ENCODE results near the gene NSMCE4A.
"Not testable (repeated sequence)": the region's sequence is repeated elsewhere in the genome, so short reads cannot be mapped to it uniquely, and the experiment has no call there.

The NSMCE4A gene

GRCh38 chr10:121988361-121989324, 13.6 kb upstream of the NSMCE4A start, which contains the start of gene TACC2:
Gene TACC2 (plus strand): TSS chr10:121989163. CDS start chr10:122021982, 32,819 bp downstream.
- DNase-seq (ENCODE audit: low read depth) = no peak

GRCh38 chr10:121984463-121984862, 9.4 kb upstream of the NSMCE4A start:
- no peak for DNase-seq (ENCODE audit: low read depth)

- DNase-seq (ENCODE audit: low read depth) = no peak
These were observed 8.8 kb upstream of the NSMCE4A start for GRCh38 chr10:121983852-121984251.

- no peak for DNase-seq (ENCODE audit: low read depth)
These were observed 6.3 kb upstream of the NSMCE4A start for GRCh38 chr10:121981346-121981745.

- no peak for DNase-seq (ENCODE audit: low read depth)
These were observed 3.5 kb upstream of the NSMCE4A start for GRCh38 chr10:121978511-121978910.

GRCh38 chr10:121976607-121977006, 1.6 kb upstream of the NSMCE4A start:
- no peak for DNase-seq (ENCODE audit: low read depth)

GRCh38 chr10:121975295-121976086, 474 bp upstream of the NSMCE4A start:
- no peak for DNase-seq (ENCODE audit: low read depth)

GRCh38 chr10:121974019-121974534, 940 bp downstream of the NSMCE4A start:
- DNase-seq (ENCODE audit: low read depth) = no peak

- not testable (repeated sequence) for DNase-seq (ENCODE audit: low read depth)
These were observed 5.9 kb downstream of the NSMCE4A start for GRCh38 chr10:121969086-121969485.

GRCh38 chr10:121965996-121966395, 9.0 kb downstream of the NSMCE4A start:
- no peak for DNase-seq (ENCODE audit: low read depth)

GRCh38 chr10:121961456-121961855, 13.6 kb downstream of the NSMCE4A start:
- DNase-seq (ENCODE audit: low read depth) = no peak

GRCh38 chr10:121959671-121960070, 15.3 kb downstream of the NSMCE4A start:
- DNase-seq (ENCODE audit: low read depth) = no peak

GRCh38 chr10:121956111-121957061, 18.6 kb downstream of the NSMCE4A start:
- DNase-seq (ENCODE audit: low read depth) = peak; percentile 50

GRCh38 chr10:121952226-121952625, 22.8 kb downstream of the NSMCE4A start:
- peak; percentile 64 for DNase-seq (ENCODE audit: low read depth)

- DNase-seq (ENCODE audit: low read depth) = no peak
These were observed 25.6 kb downstream of the NSMCE4A start for GRCh38 chr10:121949451-121949850.

GRCh38 chr10:121949049-121949448, 26.0 kb downstream of the NSMCE4A start:
- no peak for DNase-seq (ENCODE audit: low read depth)

- DNase-seq (ENCODE audit: low read depth) = no peak
These were observed 27.4 kb downstream of the NSMCE4A start for GRCh38 chr10:121947343-121948330.

GRCh38 chr10:121942749-121943416, 32.1 kb downstream of the NSMCE4A start:
- DNase-seq (ENCODE audit: low read depth) = peak; percentile 98

- DNase-seq (ENCODE audit: low read depth) = no peak
These were observed 33.5 kb downstream of the NSMCE4A start for GRCh38 chr10:121941532-121941931.

- no peak for DNase-seq (ENCODE audit: low read depth)
These were observed 38.7 kb downstream of the NSMCE4A start for GRCh38 chr10:121936295-121936694.
